Left kidney (tissue), 2 donors: ENCODE data around the gene LEKR1. TPM values are rescaled to one million over a fixed set of nuclear protein-coding genes. Genes with fewer than 3 reads are reported as not detected.

ENCODE experiments used
- DNase-seq: peaks from one replicate; pipeline ENCODE4 v3.0.0-alpha.2; 2013
- polyA plus RNA-seq: library from polyadenylated mRNA; unstranded; fragments of 120-200 nt; gene quantifications from one replicate; pipeline ENCODE4 v1.2.1, GENCODE V29; 2013; ENCODE audit not compliant: insufficient read length

Gene LEKR1
- polyA plus RNA-seq, 1 donor, result 3.2 TPM

DNA sequence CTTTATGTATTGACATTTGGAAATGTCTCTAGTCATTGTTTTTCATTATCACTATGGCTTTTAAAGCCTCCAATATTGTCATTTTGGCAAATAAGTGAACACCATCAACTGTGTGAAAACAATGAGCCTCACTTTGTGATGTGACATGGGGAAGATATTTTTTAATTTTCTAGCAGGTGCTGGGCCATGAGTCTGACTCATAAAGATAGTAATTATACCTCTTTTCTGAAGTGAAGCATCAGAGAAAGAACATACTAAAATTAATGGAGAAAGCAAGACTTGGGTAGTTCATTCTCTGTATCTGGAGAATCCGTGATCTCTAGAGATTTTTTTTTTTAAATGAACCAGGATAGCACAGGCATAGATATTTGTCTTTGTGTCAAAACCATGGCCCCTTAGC is 233.0 kb downstream of the LEKR1 start:
- DNase-seq, result no peak

DNA sequence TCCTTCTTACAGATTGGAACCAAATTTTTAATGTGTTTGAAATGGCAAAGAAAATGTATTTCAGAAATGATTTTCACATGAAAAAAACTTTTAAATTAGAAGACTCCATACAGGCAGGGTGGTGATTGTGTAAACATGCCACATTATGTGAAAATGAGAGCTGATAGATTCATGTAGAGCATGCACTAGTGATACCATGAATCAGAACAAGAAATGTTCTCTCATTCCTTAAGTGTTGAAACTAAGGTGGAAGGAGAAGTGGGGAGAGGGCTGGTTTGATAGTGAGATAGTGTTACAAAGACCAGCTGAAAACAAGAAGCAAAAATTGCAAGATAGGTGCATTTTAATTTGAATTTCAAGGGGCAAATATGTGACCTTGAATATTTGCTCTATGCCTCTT is 233.5 kb downstream of the LEKR1 start:
- DNase-seq, result no peak

DNA sequence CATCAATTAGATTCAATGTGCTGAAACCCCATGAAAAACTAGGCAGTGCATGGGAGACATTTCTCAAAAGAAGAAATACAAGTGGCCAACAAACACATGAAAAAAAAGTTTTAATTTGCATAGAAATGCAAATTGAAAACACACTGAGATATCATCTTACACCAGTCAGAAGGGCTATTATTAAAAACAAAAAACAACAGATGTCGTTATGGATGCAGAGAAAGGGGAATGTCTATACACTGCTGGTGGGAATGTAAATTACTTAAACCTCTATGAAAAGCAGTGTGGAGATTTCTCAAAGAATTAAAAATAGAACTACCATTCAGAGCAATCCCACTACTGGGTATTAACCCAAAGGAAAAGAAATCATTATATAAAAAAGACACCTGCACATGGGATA is 235.1 kb downstream of the LEKR1 start:
- DNase-seq, result no peak

DNA sequence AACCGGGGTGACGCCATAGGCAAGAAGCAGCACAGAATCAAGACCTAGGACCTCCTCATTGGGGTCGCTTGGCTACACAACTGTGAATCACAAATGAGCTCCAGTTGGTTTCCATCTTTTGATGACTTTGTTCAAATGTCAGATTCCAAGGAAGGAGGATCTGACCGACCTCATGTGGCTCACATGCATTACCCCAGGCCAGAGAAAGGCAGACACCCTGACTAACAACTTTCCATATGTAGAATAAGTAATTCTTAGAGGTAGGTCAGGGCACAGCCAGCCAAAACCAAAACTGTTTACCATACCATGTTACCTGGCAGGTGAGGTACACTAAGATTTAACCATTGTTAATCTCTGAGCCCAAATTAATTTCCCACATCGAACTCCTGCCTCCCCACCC is 237.3 kb downstream of the LEKR1 start:
- DNase-seq, result no peak

DNA sequence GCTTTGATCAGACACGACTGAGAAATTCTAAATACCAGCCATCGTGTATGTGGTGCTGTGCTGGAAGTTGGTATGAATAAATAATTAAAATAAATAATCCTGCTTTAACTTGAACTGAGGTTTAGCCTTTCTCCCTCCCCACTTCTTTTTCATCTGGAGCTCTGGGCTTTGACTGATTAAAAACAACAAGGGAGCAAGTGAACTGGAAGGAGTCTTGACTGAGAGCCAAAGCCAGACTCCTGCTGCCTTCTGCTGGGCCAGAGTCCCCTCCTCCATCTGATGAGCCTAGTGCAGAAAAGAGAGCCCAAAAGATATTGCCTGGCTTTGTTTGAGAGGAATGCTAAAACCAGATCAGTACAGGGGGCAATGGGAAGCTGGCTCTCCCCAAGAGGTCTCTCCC is 237.8 kb downstream of the LEKR1 start:
- no peak for DNase-seq

DNA sequence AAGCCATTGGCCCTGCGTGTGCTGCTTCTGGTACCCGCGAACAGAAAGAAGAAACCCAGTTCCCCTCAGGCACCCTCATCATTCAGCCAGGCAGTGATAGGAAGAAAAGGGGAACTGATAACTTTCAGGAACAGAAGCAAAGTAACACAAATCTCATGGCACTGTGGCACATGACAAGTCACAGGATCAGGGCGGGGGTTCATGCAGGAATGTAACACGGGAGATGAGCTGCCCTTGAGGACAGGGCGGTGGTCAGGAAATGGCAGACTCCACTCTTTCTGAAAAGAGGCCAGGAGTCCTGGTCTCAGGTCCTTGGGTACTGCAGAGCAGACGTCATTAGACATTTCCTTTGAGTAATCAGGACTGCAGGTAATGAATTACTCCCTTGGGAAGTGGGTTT is 238.2 kb downstream of the LEKR1 start:
- no peak for DNase-seq

DNA sequence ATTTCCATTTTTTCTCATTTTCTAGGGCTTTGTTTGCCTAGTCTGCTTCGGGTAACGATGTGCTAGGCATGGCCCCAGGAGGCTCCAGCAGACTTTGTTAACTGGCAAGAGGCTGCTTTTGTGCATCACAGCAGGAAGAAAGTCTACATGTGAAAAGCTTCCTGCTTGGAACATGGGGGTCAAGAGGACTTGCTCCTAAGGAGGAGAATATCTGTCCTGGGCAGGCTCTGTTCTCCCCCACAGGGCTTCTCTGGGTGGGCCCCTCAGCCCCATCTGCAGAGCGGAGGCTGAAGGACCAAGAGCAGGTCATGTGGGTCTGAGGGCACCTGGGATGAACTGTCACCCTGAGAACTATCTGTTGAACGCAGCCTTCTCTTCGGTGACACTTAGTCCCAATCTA is 239.0 kb downstream of the LEKR1 start:
- DNase-seq, result no peak

DNA sequence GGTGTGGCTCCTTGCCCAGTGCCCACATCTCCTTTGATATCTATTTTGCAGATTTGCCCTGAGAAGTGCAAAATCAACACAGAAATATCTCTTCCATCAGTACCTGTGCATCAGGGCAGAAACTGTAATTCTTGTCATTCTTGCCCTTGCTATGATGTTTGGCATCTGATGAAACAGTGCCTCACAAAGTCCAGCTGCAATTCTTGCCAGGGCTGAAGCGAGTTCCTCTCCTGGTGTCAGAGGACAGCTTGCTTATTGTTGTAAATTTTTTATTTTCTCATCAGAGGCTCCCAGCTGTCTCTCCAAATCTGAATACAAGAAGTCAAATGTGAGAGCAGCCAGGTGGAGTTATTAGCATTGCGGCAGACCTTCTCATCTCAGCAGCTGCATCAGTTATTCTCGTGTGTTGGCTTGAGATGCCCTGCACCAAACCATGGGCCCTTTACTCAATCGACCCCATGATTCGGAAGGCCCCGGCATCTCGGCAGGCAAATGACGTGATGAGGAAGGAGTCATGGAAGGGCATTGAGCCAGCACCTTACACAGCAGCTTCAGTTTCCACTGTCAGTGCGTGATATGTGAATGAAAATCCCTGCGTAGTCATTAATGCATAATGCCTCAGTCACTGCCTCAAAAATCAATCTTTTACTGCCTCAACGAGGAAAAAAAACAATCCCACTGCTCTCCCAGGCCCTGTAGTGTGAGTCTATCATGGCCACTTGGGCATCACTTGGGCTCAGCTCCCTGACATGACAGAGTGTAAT is 240.4 kb downstream of the LEKR1 start:
- DNase-seq, result no peak

DNA sequence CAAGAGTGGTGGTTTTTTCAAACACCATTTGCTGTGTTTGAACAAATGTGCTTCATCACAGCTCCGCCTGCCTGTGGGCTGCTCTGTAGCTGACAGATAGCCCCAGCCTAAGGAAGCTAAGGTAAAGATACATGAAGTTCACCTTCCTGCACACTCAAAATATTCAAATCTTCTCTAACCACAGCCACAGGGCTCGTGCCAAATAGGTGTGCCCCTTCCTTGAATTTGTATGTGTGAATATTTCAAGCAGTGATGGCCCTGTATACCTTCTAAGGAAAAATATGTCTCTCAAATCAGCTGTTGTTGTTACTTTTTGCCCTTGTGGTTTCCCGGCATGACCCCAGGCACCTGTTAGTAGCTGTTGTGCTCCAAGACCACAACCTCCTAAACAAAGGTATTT is 241.0 kb downstream of the LEKR1 start:
- no peak for DNase-seq

DNA sequence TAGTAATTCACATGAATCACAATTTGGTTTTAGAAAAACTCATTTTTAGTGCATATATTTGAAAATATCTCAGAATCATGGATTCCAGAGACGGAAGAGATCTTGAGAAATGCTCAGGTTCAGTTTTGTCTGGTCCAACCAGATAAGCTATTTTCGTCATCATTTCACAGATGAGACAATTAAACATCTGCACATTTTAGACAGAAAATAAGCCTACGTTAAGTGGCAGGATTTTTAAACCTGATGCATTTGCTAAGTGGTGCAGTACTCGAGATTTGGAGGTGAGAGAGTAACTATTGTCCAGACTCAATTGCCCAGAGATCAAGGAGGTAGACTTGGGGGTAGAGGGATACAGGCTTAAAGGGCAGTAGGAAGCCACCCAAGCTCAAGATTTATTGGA is 243.3 kb downstream of the LEKR1 start:
- no peak for DNase-seq

DNA sequence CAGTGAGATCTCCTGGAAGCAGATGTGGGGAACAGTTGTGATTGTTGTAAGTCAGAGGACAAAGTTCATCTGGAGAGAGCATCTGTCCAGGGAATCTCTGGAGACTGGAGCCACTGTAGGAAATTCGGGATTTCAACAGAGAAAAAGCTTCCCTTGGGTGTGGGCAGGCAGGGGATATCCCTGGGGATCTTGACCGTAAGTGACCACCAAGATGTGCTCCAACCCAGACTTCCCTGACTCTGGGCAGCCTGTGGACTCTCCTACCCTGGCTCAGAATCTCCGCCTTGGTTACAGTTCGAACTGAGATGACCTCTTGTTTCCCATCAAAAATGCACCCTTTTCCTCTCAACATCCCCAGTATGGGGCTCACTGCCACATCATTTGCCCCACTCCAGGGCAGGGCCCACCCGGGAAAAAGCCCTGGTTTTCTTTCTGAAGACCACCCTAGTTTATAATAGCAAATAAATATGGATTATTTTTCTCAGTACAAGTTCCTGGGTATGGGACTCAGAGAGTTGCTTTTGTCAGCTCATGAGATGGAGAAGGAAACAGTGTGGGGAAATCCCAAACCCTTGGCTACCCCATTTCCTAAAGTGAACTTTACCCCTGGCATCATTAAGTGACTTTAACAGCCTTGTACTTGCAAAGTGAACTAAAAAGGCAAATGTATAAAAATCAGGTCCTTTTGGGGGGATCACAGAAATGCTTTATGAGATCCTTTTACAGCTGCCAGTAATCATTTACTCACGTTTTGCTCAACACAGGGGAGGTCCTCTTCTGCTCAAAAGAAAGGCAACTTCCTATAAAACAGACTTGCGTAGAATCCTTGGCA is 243.9 kb downstream of the LEKR1 start:
- no peak for DNase-seq

DNA sequence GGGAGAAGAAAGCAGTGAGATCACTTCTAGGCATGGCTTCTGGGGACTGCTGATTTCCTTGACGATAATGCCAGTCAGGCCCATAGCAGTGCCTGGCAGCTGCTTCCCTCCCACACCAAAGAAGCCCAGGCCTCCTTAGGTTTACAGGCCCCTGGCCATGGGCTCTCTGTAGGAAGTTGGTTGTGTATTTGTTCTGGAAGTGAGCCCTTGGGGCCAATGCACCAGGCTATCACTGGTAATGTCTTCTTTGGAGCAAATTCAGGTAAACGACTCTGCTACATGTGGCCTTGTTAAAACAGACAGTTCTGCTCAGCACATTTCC is 244.5 kb downstream of the LEKR1 start:
- DNase-seq, result no peak

DNA sequence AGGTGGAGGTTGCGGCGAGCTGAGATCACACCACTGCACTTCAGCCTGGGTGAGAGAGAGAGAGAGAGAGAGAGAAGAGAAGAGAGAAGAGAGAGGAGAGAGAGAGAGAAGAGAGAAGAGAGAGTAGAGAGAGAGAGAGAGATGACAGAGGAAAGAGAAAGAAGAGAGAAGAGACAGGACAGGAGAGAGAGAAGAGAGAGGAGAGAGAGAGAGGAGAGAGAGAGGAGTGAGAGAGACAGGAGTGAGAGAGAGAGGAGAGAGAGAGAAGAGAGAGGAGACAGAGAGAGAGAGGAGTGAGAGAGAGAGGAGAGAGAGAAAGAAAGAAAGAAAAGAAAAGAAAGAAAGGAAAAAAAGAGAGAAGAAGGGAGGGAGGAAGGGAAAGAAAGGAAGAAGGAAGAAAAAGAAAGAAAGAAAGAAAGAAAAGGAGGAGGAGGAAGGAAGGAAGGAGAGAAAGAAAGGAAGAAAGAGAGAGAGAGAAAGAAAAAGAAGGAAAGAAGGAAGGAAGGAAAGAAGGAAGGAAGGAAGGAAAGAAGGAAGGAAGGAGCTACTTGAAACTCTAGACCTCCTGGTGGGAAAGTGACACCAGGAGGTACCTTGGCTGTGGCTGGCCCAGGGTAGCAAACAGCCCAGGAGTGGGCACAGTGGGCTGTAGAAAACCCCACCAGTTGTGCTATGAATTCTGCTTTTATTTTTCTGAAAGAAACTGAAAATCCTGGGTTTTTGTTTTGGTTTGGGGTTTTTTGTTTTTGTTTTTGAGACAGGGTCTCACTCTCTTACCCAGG is 245.8 kb downstream of the LEKR1 start:
- DNase-seq, result no peak

DNA sequence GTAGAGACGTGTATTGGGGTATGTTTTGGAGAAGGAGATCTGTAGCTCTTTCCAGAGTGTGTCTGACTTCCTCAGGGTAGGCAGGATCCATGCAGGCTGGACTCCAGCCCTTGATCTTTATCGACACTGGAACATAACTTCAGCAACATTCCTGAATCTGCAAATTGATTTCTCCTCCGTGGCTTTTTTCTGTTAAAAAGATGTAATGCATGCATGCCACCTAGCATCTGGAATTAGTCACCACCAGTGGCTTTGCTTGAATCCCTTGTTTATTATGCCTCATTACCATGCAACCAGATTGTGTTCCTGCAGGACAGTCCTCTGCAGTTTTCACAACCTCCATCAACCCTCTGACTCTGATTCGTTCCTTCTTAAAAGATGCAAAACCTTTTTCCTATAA is 247.7 kb downstream of the LEKR1 start:
- no peak for DNase-seq

DNA sequence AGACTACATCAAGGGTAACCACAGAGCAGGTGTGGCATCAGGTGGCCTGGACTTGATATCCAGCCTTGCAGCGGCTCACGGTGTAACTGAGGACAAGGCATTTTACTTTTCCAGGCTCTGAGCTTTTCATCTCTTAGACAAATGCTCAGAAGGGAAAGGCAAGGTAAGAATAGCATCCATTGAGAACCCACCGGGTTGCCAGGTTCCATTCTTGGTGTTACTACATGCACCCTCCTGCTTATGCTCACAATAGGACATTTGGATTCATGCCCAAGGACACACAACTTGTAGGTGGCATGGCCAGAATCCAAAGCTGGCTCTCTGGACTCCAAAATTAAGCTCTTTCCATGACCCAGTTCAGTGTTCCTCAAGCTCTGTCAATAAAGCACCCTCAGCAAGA is 248.3 kb downstream of the LEKR1 start:
- no peak for DNase-seq

DNA sequence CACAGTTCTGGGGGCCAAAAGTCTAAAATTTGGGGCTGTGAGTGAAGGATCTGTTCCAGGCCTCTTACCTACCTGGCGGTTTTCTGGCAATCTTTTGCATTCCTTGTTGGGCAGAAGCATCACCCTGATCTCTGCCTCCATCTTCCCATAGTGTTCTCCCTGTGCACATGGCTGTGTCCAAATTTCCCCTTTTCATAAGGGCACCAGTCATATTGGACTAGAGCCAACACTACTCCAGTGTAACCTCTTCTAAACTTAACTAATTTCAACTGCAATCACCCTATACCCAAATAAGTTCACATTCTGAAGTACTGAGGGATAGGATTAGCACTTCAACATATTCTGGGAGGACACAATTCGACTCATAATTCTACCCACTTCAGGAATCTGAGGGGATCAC is 248.8 kb downstream of the LEKR1 start:
- DNase-seq, result no peak

DNA sequence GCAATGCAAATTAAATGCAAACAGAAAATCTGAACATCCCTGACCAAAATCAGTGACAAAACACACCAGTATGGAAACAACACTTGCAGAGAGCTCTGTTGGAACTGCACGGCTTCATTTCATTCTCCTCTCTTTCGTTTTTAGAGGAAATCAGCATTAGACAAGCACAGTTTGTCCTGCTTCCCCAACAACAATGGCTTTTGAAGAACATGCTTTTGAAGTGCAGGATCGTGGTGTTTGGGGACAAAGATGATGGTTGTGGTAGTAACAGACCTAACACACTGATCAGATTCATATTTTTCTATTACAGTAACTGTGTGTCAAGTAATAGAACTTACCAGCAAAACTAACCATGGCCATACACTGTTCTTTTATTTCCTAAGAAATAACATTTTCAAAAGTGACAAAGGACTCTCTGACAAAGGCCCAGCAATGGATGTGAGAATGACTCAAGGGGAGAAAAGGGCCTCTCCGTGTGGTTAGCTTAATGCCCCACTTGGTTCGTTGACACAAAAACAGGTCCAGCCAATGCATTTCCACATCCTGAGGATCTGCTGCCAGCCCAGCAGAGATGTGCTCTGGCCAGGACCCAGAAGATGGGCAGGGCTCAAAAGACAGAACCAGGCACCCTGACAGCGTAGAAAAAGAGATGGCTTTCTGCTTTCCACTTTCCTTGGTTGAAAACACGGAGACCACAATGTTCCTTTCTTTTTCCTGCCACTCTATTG is 249.7 kb downstream of the LEKR1 start:
- no peak for DNase-seq

DNA sequence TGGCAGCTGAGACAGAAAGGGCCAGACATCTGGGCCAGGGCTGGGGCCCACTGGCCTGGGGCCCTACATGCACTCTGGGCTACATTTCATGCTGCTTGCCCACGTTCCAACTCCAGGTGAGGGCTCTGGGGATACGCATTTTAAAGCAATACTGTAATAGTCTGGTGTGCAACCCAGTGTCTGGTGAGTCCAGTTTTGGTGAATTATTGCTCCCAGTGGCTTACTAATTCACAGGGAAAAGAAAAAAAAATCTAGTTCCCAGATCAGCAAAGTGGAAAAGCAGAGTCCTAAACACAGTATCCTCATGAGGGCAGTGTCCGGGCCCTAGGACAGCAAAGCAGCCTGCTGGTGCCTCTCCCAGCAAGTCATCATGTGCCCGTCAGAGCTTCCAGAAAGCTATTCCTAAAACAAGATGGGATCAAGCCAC is 251.4 kb downstream of the LEKR1 start:
- DNase-seq, result no peak

DNA sequence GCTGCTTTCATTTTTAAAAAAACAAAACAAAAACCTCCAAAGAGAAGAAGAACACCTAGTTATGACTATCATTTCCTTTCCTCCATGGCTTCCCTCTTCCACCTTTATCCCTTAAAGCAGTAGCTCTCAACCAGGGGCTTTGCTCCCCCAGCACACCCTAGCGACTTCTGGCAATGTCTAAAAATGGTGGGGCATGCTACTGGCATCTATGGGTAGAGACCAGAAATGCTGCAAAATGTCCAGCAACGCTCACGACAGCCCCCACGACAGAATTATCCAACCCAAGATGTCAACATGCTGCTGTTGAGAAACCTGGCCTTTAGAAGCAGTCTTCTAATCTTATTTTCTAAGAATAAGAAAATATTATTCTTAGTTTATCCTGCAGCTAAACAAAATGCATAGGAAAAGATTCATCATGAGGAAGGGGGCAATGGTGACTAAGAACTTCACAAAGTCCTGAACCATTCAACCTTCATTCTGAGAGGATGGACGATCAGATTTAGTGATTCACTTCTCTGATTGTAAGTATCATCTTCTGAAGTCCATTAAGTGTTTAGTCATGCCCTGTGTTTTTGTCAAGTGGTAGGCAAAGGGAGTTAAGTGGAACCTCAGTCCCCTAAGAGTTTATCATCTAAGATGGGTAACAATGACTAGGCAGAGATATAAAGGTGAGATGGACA is 252.1 kb downstream of the LEKR1 start:
- no peak for DNase-seq

DNA sequence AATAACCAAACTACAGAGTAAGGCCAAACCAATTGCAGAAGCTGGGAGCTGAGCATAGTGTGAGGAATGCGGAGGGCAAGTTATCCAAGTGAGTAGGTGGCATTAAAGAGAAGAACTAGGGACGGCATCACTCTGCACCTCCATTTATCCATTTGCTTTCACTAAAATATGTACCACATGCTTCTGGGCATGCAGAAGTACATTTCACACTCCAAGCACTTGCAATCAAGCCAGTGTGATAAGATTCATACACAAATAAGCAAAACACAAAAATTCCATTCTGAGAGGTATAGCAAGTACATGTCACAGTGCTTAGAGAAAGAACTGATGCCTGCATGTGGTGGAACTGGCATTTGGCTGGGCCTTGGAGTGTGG is 252.6 kb downstream of the LEKR1 start:
- DNase-seq, result no peak

DNA sequence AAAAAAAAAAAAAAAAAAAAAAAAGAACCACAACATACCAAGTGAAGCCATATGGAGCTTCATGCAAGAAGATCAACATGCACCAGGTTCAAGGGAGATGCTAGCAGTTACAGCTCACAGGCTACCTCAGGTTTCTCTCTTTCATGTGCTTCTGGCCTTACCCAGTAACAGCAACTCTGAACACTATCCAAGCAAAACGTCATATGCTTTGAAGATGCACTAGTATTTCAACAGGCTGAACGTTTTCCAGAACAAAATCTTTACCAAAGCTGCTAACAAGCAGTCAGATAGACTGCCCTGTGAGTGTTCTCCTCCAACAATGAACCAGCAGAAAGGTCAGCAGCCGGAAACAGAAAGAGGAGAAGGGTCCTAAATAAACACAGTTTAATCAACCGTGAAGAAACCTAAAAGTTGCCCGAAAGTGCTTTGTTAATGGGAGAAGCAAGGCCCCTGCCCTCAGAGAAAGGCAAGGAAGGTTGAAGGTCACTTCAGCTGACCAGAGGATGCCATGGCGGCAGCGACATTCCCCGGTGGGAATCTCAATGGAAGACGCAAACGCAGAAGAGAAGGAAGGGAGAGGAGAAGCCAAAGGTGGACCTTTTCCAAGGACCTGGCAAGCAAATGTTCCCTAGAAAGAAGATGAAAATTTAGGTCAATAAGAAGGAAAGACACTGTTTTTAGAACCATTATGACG is 253.7 kb downstream of the LEKR1 start:
- DNase-seq, result no peak
